ENCODE results near the gene SECTM1. TPM values are rescaled to one million over a fixed set of nuclear protein-coding genes. Genes with fewer than 3 reads are reported as not detected.

Gene SECTM1
- total and polyA plus RNA-seq, 2 experiments from 2014 or later, result 1.4 TPM

DNA sequence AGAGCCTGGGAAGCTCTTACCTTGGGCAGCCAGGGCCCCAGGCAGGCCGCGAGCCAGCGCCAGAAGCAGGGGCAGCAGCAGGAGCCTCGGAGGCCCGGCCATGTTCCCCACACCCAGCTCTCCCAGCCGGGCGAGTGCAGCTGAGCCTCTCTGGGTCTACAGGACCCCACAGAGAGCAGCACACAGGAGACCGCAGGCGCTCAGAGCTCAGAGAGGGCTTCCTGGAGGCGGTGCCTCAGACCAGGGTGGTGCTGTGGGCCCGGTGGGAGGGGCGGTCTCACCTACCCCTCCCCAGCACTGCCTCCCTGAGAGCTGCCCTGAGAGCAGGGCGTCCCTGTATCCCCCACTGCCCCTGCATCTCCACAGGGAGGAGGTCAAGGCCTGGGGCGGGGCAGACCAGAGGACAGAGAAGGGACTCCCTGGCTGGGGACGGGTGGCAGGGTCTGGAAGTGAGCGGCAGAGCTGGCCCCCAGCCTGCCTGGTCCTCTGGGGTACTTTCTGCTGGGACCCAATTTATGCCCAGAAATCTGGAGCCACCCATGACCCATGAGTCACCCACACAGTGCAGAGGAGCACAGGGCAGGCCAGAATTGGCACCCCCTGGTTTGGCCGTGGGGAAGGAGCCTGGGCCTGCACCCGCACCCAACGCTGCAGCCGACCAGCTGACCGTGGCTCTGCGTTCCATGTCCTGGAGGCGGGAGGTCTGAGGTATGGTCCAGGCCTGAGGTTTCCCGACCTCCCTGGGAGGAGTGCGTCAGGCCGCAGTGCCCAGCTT lies 16.0 kb downstream of the SECTM1 start, which contains the start of gene CD7:
TSS of gene CD7 (minus strand) at position 215 of the 775 bp plus-strand sequence. CDS start at position 102, 113 bp downstream.
- H3K27ac ChIP-seq, result no peak within 1 kb of the TSS
- H3K4me1 ChIP-seq (ENCODE audit: insufficient read depth), result no peaks in the 10 kb centered on the region
- no peak within 1 kb of the TSS for H3K4me2 ChIP-seq (ENCODE audit: unreplicated experiment)
- H3K9ac ChIP-seq, result no peak within 1 kb of the TSS
- H3K9me3 ChIP-seq (ENCODE audit: low read depth), result no peaks in the 10 kb centered on the region
- H3K4me3 ChIP-seq, result no peak within 1 kb of the TSS
- peaks cover 16% of the 10 kb centered on the region for H3K27me3 ChIP-seq (replicated peaks; ENCODE audit: insufficient read depth)
- H4K20me1 ChIP-seq (ENCODE audit: insufficient read depth), result no peaks in the 10 kb centered on the region
- in situ Hi-C loops (cut with MboI), result no loop called here
- WGBS, 2 experiments (ENCODE audit: low coverage in 1 of 2, low lambda C conversion rate in 2 of 2, missing lambda C conversion rate in 2 of 2), result 56 to 66% methylated on average over 21 to 24 of the region's 26 CpGs
- H3F3A ChIP-seq (ENCODE audit: insufficient read depth), result no peaks in the 10 kb centered on the region
- no peaks in the 10 kb centered on the region for H3K79me2 ChIP-seq (ENCODE audit: insufficient read depth)
- DNase-seq, result no peak
- H3K36me3 ChIP-seq (ENCODE audit: low read depth), result no peaks in the 10 kb centered on the region
- no peak within 1 kb of the TSS for H2AFZ ChIP-seq
- TF ChIP-seq EZH2phosphoT487 (IDR thresholded peaks at IDR 0.05; ENCODE audit: insufficient read depth, low read depth), result no peak
- no peak for TF ChIP-seq EZH2 (IDR thresholded peaks at IDR 0.05; ENCODE audit: insufficient read depth, poor library complexity, severe bottlenecking)
- no peaks in the 10 kb centered on the region for H3K9me2 ChIP-seq (ENCODE audit: insufficient read depth)

DNA sequence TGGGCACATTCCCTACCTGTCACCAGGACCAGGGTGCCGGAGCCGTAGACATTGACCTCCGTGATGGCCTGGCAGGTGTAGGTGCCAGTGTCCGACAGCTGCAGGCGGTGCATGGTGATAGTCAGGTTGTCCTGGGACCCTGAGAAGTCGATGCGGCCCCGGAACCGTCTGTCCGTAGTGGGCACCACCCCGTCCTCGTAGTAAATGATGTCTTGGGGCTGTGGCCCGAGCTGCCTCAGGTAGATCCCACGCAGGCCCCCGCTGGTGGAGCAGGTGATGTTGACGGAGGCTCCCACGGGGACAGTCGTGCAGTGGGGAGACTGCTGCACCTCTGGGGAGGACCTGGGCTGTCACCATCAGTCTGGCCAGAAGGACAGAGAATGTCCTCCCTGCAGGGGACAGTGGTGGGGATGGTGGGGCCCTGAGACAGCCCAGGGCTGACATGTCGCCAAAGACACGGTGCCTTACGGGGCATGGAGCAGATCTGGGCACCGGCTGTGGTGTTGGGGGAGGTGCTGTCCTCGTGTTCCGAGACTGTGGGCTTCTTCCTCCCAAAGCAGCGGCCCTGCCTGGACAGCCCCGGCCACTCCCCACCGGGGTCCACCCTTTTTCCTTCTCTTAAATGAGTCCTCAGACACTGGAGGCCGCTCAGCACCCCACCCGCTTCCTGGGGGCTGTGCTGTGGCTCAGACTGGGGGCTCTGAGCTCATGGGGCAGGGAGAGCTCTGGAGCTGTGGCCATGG lies 16.7 kb downstream of the SECTM1 start:
- H4K20me1 ChIP-seq (ENCODE audit: insufficient read depth), result no peaks in the 10 kb centered on the region
- H2AFZ ChIP-seq, result no peak overlapping the region
- DNase-seq, result no peak
- H3K9me3 ChIP-seq (ENCODE audit: low read depth), result no peaks in the 10 kb centered on the region
- no peak overlapping the region for H3K9ac ChIP-seq
- H3K4me3 ChIP-seq, result no peak overlapping the region
- H3F3A ChIP-seq (ENCODE audit: insufficient read depth), result no peaks in the 10 kb centered on the region
- no peak overlapping the region for H3K4me2 ChIP-seq (ENCODE audit: unreplicated experiment)
- H3K27me3 ChIP-seq (replicated peaks; ENCODE audit: insufficient read depth), result peaks cover 16% of the 10 kb centered on the region
- no peaks in the 10 kb centered on the region for H3K9me2 ChIP-seq (ENCODE audit: insufficient read depth)
- H3K79me2 ChIP-seq (ENCODE audit: insufficient read depth), result no peaks in the 10 kb centered on the region
- H3K36me3 ChIP-seq (ENCODE audit: low read depth), result no peaks in the 10 kb centered on the region
- no peaks in the 10 kb centered on the region for H3K4me1 ChIP-seq (ENCODE audit: insufficient read depth)
- TF ChIP-seq EZH2phosphoT487 (IDR thresholded peaks at IDR 0.05; ENCODE audit: insufficient read depth, low read depth) (no peak), EZH2 (IDR thresholded peaks at IDR 0.05; ENCODE audit: insufficient read depth, poor library complexity, severe bottlenecking) (no peak)
- no peak overlapping the region for H3K27ac ChIP-seq
- in situ Hi-C loops (cut with MboI), result no loop called here
- WGBS, 2 experiments (ENCODE audit: low coverage in 1 of 2, low lambda C conversion rate in 2 of 2, missing lambda C conversion rate in 2 of 2), result 56 to 65% methylated on average over 22 to 28 of the region's 29 CpGs

DNA sequence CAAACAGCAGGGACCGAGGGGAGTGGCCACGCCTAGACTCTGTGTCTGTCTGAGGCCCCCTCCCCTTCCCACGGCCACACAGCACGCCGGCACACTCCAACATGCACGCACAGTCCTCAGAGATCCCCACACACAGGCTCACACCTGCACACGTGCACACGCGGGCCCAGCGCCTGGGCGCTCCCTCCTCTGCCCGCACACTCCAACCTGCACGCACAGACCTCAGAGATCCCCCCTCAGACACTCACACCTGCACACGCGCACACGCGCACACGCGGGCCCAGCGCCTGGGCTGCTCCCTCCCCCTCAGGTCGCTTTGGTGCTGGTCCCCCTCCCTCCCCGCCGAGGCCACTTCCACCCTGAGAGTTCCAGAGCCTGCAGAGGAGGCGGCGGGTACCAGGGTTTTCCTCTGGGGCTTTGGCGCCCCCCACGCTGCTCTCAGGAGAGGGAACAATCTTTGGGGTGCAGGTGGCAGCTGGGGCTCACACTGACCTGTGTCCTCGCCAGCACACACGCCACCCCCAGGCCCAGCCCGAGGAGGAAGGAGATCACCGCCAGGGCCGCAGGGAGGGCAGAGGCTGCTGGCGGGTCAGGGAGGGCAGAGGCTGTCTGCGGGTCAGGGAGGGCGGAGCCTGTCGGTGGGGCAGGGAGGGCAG lies 17.7 kb downstream of the SECTM1 start:
- H4K20me1 ChIP-seq (ENCODE audit: insufficient read depth), result no peaks in the 10 kb centered on the region
- H3F3A ChIP-seq (ENCODE audit: insufficient read depth), result no peaks in the 10 kb centered on the region
- no peak for TF ChIP-seq EZH2phosphoT487 (IDR thresholded peaks at IDR 0.05; ENCODE audit: insufficient read depth, low read depth)
- TF ChIP-seq EZH2 (IDR thresholded peaks at IDR 0.05; ENCODE audit: insufficient read depth, poor library complexity, severe bottlenecking), result peak; percentile 45
- WGBS, 2 experiments (ENCODE audit: low coverage in 1 of 2, low lambda C conversion rate in 2 of 2, missing lambda C conversion rate in 2 of 2), result 7 to 8% methylated on average over 25 to 36 of the region's 36 CpGs
- no peaks in the 10 kb centered on the region for H3K79me2 ChIP-seq (ENCODE audit: insufficient read depth)
- H3K36me3 ChIP-seq (ENCODE audit: low read depth), result no peaks in the 10 kb centered on the region
- H3K27me3 ChIP-seq (replicated peaks; ENCODE audit: insufficient read depth), result peaks cover 20% of the 10 kb centered on the region
- H3K4me1 ChIP-seq (ENCODE audit: insufficient read depth), result no peaks in the 10 kb centered on the region
- in situ Hi-C loops (cut with MboI), result no loop called here
- no peaks in the 10 kb centered on the region for H3K9me2 ChIP-seq (ENCODE audit: insufficient read depth)
- H3K9ac ChIP-seq, result no peak overlapping the region
- H3K27ac ChIP-seq, result no peak overlapping the region
- no peak overlapping the region for H2AFZ ChIP-seq
- no peak for DNase-seq
- H3K9me3 ChIP-seq (ENCODE audit: low read depth), result no peaks in the 10 kb centered on the region
- no peak overlapping the region for H3K4me3 ChIP-seq
- no peak overlapping the region for H3K4me2 ChIP-seq (ENCODE audit: unreplicated experiment)

Measured in GM23248 (cell line).